ENCODE data around the gene CCDC59.
"Not testable (repeated sequence)": the region's sequence is repeated elsewhere in the genome, so short reads cannot be mapped to it uniquely, and the experiment has no call there.

The CCDC59 gene

GRCh38 chr12:82375201-82375600, 17.0 kb upstream of the CCDC59 start:
- no peak for TF ChIP-seq CTCF (IDR thresholded peaks at IDR 0.05; ENCODE audit: low read depth, low read length)
- no peak for DNase-seq (ENCODE audit: extremely low read depth, low read depth)

GRCh38 chr12:82366197-82366596, 8.0 kb upstream of the CCDC59 start:
- DNase-seq (ENCODE audit: extremely low read depth, low read depth), result no peak
- no peak for TF ChIP-seq CTCF (IDR thresholded peaks at IDR 0.05; ENCODE audit: low read depth, low read length)

GRCh38 chr12:82363990-82364389, 5.8 kb upstream of the CCDC59 start:
- no peak for TF ChIP-seq CTCF (IDR thresholded peaks at IDR 0.05; ENCODE audit: low read depth, low read length)
- DNase-seq (ENCODE audit: extremely low read depth, low read depth), result no peak

GRCh38 chr12:82361461-82361915, 3.3 kb upstream of the CCDC59 start:
- no peak for DNase-seq (ENCODE audit: extremely low read depth, low read depth)
- TF ChIP-seq CTCF (IDR thresholded peaks at IDR 0.05; ENCODE audit: low read depth, low read length), result no peak

GRCh38 chr12:82360834-82361233, 2.6 kb upstream of the CCDC59 start:
- DNase-seq (ENCODE audit: extremely low read depth, low read depth), result not testable (repeated sequence)

- DNase-seq (ENCODE audit: extremely low read depth, low read depth), result no peak
- TF ChIP-seq CTCF (IDR thresholded peaks at IDR 0.05; ENCODE audit: low read depth, low read length), result no peak
These were observed 910 bp upstream of the CCDC59 start for GRCh38 chr12:82359115-82359478.

- DNase-seq (ENCODE audit: extremely low read depth, low read depth), result no peak
- no peak for TF ChIP-seq CTCF (IDR thresholded peaks at IDR 0.05; ENCODE audit: low read depth, low read length)
These were observed 365 bp downstream of the CCDC59 start for GRCh38 chr12:82357845-82358199.

GRCh38 chr12:82357340-82357739, 847 bp downstream of the CCDC59 start:
- no peak for TF ChIP-seq CTCF (IDR thresholded peaks at IDR 0.05; ENCODE audit: low read depth, low read length)
- DNase-seq (ENCODE audit: extremely low read depth, low read depth), result no peak

Measured in AG09319 (cell line).